ENCODE data around the gene CIPC. TPM values are rescaled to one million over a fixed set of nuclear protein-coding genes. Genes with fewer than 3 reads are reported as not detected.

The CIPC gene
- total and polyA plus RNA-seq, 2 of the 13 experiments (the other 11 are each of a cell fraction or from before 2014, with no cell fraction given) = 7.6 to 13.9 TPM

- TF ChIP-seq ZNF407 (CRISPR knock-in tag; IDR thresholded peaks at IDR 0.05; ENCODE audit: not compliant biosample characterization) (no peak), NCOA1 (CRISPR knock-in tag; IDR thresholded peaks at IDR 0.05) (no peak), ZNF775 (CRISPR knock-in tag; IDR thresholded peaks at IDR 0.05; ENCODE audit: borderline replicate concordance) (no peak), NFIB (CRISPR knock-in tag; IDR thresholded peaks at IDR 0.05; ENCODE audit: borderline replicate concordance) (no peak), ZNF280B (CRISPR knock-in tag; IDR thresholded peaks at IDR 0.05; ENCODE audit: borderline replicate concordance) (no peak), ZFP90 (CRISPR knock-in tag; IDR thresholded peaks at IDR 0.05; ENCODE audit: borderline replicate concordance) (peak; percentile 73; the same call in 1 of the 2 replicates)
These were observed 683 bp downstream of the CIPC start (continued) for GRCh38 chr14:77098529-77099353.
